GM04503 (cell line): ENCODE measurements around the gene DGCR6.
"Not testable (repeated sequence)": the region's sequence is repeated elsewhere in the genome, so short reads cannot be mapped to it uniquely, and the experiment has no call there.

Experiments
- DNase-seq: peaks from one replicate; pipeline ENCODE4 v3.0.0-alpha.2; 2012; ENCODE audit warnings: low read depth

DGCR6 gene

GRCh38 chr22:18931905-18932652 lies 26.0 kb downstream of the DGCR6 start:
- no peak for DNase-seq

- no peak for DNase-seq
These were observed 27.8 kb downstream of the DGCR6 start for GRCh38 chr22:18933914-18934313.

- DNase-seq = not testable (repeated sequence)
These were observed 28.6 kb downstream of the DGCR6 start for GRCh38 chr22:18934688-18935087.

- DNase-seq = no peak
These were observed 29.9 kb downstream of the DGCR6 start, which contains the start of gene PRODH for GRCh38 chr22:18935889-18936529. Gene PRODH (minus strand): TSS chr22:18936293. CDS start chr22:18936287, 6 bp downstream.

GRCh38 chr22:18938691-18939090 lies 32.6 kb downstream of the DGCR6 start:
- not testable (repeated sequence) for DNase-seq

- DNase-seq = not testable (repeated sequence)
These were observed 41.0 kb downstream of the DGCR6 start for GRCh38 chr22:18947105-18947504.

- no peak for DNase-seq
These were observed 41.8 kb downstream of the DGCR6 start for GRCh38 chr22:18947905-18948304.

GRCh38 chr22:18950141-18950540 lies 44.0 kb downstream of the DGCR6 start:
- DNase-seq = no peak

GRCh38 chr22:18952022-18952421 lies 45.9 kb downstream of the DGCR6 start:
- no peak for DNase-seq

- DNase-seq = not testable (repeated sequence)
These were observed 47.0 kb downstream of the DGCR6 start for GRCh38 chr22:18953128-18953527.

- DNase-seq = not testable (repeated sequence)
These were observed 48.3 kb downstream of the DGCR6 start for GRCh38 chr22:18954303-18954989.

GRCh38 chr22:18954990-18955571 lies 49.0 kb downstream of the DGCR6 start:
- DNase-seq = no peak

GRCh38 chr22:18955696-18956095 lies 49.6 kb downstream of the DGCR6 start:
- DNase-seq = no peak

- not testable (repeated sequence) for DNase-seq
These were observed 50.2 kb downstream of the DGCR6 start for GRCh38 chr22:18956121-18956895.

- DNase-seq = not testable (repeated sequence)
These were observed 50.8 kb downstream of the DGCR6 start for GRCh38 chr22:18956956-18957355.

- not testable (repeated sequence) for DNase-seq
These were observed 51.7 kb downstream of the DGCR6 start for GRCh38 chr22:18957621-18958320.

- not testable (repeated sequence) for DNase-seq
These were observed 52.2 kb downstream of the DGCR6 start for GRCh38 chr22:18958321-18958705.

GRCh38 chr22:18958738-18959137 lies 52.6 kb downstream of the DGCR6 start:
- DNase-seq = not testable (repeated sequence)

GRCh38 chr22:18959266-18959665 lies 53.1 kb downstream of the DGCR6 start:
- DNase-seq = not testable (repeated sequence)

- DNase-seq = not testable (repeated sequence)
These were observed 53.6 kb downstream of the DGCR6 start for GRCh38 chr22:18959741-18960140.
